RWPE2 (cell line): Measurements from ENCODE around the gene LIMS1.

Experiments
- ATAC-seq: fragments of 200-7000 bp; cut with Tn5 transposase; 3 replicates; pipeline ENCODE4 v1.9.1; 2021; ENCODE audit warnings: low read depth
- DNase-seq: peaks from one replicate; pipeline ENCODE4 v3.0.0-alpha.2; 2020; ENCODE audit warnings: low spot score
- H3K27ac ChIP-seq: fragments of 450-650 bp; 2 replicates; pipeline ENCODE4 v1.5.1; 2017; ENCODE audit warnings: mild to moderate bottlenecking; ENCODE audit not compliant: poor library complexity, severe bottlenecking
- H3K27me3 ChIP-seq: fragments of 250-450 bp; sonication (Bioruptor Pico); 2 replicates; pipeline ENCODE4 v1.5.1; 2021; ENCODE audit warnings: mild to moderate bottlenecking, moderate library complexity; ENCODE audit not compliant: insufficient read depth, poor library complexity, severe bottlenecking
- H3K36me3 ChIP-seq: fragments of 250-450 bp; sonication (Bioruptor Pico); 2 replicates; pipeline ENCODE4 v1.5.1; 2020; ENCODE audit warnings: low read depth, mild to moderate bottlenecking, moderate library complexity
- H3K4me1 ChIP-seq: fragments of 250-450 bp; sonication (Bioruptor Pico); 2 replicates; pipeline ENCODE4 v1.5.1; 2021; ENCODE audit warnings: mild to moderate bottlenecking, moderate library complexity; ENCODE audit not compliant: insufficient read depth, poor library complexity, severe bottlenecking
- H3K4me3 ChIP-seq: fragments of 250-450 bp; sonication (Bioruptor Pico); 2 replicates; pipeline ENCODE4 v1.5.1; 2021; ENCODE audit warnings: mild to moderate bottlenecking, moderate library complexity; ENCODE audit not compliant: severe bottlenecking
- H3K9me3 ChIP-seq: fragments of 250-450 bp; sonication (Bioruptor Pico); 2 replicates; pipeline ENCODE4 v1.5.1; 2021; ENCODE audit warnings: mild to moderate bottlenecking, moderate library complexity; ENCODE audit not compliant: severe bottlenecking
- CTCF ChIP-seq: fragments of 450-650 bp; IDR thresholded peaks from one replicate; pipeline ENCODE4 v1.5.1; 2017; ENCODE audit warnings: mild to moderate bottlenecking, moderate library complexity; ENCODE audit not compliant: poor library complexity, severe bottlenecking

The LIMS1 gene

DNA sequence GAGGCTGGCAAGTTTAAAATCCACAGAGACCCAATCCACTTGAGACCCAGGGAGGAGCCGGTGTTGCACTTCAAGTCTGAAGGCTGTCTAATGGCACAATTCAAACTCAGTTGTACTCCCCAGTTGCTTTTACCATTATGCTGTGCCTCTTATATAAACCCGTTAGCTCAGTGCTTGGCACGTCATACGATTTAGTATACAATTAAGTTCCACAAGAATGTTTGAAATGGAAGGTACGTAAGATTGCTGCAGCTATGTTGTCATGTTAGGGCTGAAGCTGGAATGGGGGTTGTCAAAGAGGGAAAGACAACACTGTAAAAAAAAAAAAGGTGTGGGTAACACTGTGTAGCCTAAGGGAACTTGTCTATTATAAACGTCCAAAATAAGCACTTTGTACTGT lies 30.2 kb downstream of the LIMS1 start:
- H3K27ac ChIP-seq: no peak overlapping the region
- ATAC-seq (no peak), DNase-seq (no peak)
- H3K4me1 ChIP-seq: no peaks in the 10 kb centered on the region
- TF ChIP-seq CTCF: no peak
- H3K36me3 ChIP-seq: no peaks in the 10 kb centered on the region
- no peaks in the 10 kb centered on the region for H3K27me3 ChIP-seq
- H3K4me3 ChIP-seq: no peak overlapping the region
- H3K9me3 ChIP-seq: peaks cover 2% of the 10 kb centered on the region

DNA sequence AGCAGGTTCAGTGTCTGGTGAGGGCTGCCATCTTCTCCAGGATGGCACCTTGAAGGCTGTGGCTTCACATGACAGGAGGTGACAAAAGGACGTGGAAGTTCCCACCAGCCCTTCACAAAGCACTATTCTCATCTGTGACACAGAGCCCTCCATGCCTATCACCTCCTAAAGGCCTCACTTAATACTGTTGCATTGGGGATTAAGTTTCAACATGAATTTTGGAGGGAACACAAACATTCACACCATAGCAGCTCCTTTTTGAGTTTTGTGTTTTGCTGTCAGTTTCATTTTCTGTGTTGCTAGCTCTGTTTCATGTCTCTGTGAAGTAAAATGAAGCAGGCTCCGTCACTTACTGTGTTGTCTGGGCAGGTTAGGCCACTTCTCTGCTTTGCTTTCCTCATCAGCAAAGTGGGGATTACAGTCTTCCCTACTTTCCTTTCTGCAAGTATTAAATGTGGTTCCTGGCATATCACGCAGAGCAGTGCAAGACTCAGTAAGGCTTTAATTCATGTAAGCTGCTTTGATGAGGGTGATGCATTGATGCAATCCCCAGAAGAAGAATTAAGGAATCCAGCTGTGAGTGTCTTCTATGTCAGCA lies 31.6 kb downstream of the LIMS1 start:
- no peaks in the 10 kb centered on the region for H3K36me3 ChIP-seq
- no peak for ATAC-seq

GRCh38 chr2:108570416-108570815 lies 36.1 kb downstream of the LIMS1 start:
- peak; percentile 89 for ATAC-seq

More for the DNA sequence above, 31.6 kb downstream of the LIMS1 start:
- peaks cover 2% of the 10 kb centered on the region for H3K9me3 ChIP-seq
- H3K27ac ChIP-seq: no peak overlapping the region
- H3K27me3 ChIP-seq: no peaks in the 10 kb centered on the region
- no peak for TF ChIP-seq CTCF
- H3K4me1 ChIP-seq: peaks cover 10% of the 10 kb centered on the region
- DNase-seq: no peak
- H3K4me3 ChIP-seq: no peak overlapping the region

GRCh38 chr2:108571286-108571685 lies 37.0 kb downstream of the LIMS1 start:
- peak overlapping the region; percentile 67 for H3K27ac ChIP-seq
- no peaks in the 10 kb centered on the region for H3K36me3 ChIP-seq
- no peak for TF ChIP-seq CTCF
- DNase-seq (no peak), ATAC-seq (peak; percentile 47)
- H3K4me3 ChIP-seq: no peak overlapping the region
- no peaks in the 10 kb centered on the region for H3K27me3 ChIP-seq
- no peaks in the 10 kb centered on the region for H3K9me3 ChIP-seq
- H3K4me1 ChIP-seq: peaks cover 45% of the 10 kb centered on the region

More at GRCh38 chr2:108570416-108570815, 36.1 kb downstream of the LIMS1 start:
- Histone ChIP-seq H3K27ac (peak overlapping the region; percentile 67), H3K36me3 (no peaks in the 10 kb centered on the region), H3K4me1 (peaks cover 38% of the 10 kb centered on the region), H3K27me3 (no peaks in the 10 kb centered on the region), H3K4me3 (no peak overlapping the region), H3K9me3 (no peaks in the 10 kb centered on the region)
- peak; percentile 66 for DNase-seq
- no peak for TF ChIP-seq CTCF

DNA sequence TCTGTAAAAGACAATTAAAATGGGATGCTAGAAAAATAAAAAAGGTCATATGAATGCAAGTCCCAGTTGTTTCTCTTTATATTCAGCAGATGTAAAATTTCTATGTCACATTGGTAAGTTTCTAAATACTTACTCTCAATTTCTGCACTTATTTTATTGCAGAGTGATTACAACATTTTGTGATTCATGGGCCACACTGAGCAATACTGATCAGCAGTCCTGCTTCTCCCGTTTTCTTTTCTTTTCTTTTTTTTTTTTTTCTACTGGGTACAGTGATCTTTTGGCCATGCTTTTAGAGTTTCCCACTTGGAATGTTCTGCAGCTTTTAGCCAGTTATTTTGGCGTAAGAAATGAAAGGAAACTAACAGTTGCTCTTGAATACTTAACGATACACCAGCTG lies 38.8 kb downstream of the LIMS1 start:
- Histone ChIP-seq H3K4me1 (peaks cover 45% of the 10 kb centered on the region), H3K4me3 (no peak overlapping the region), H3K27ac (peak overlapping the region; percentile 67), H3K9me3 (no peaks in the 10 kb centered on the region), H3K36me3 (no peaks in the 10 kb centered on the region), H3K27me3 (no peaks in the 10 kb centered on the region)
- no peak for TF ChIP-seq CTCF
- ATAC-seq (no peak), DNase-seq (no peak)
